ENCODE data around the gene TTLL11.
"Not testable (repeated sequence)": the region's sequence is repeated elsewhere in the genome, so short reads cannot be mapped to it uniquely, and the experiment has no call there.

The TTLL11 gene

DNA sequence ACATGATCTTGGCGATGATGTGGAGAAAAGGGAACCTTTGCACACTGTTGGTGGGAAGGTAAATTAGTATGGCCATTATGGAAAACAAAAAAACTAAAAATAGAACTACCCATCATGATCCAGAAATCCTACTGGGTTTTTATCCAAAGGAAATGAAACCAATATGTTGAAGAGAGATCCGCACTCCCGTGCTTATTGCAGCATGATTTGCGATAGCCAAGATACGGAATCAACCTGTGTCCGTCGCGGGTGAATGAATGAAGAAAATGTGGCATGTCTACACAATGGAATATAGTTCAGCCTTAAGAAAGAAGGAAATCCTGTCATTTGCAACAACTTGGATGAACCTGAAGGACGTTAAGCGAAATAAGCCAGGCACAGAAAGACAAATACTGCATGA, 84.5 kb downstream of the TTLL11 start:
- DNase-seq (ENCODE audit: extremely low read depth, insufficient read length), result no peak
- TF ChIP-seq, protein P1, sequence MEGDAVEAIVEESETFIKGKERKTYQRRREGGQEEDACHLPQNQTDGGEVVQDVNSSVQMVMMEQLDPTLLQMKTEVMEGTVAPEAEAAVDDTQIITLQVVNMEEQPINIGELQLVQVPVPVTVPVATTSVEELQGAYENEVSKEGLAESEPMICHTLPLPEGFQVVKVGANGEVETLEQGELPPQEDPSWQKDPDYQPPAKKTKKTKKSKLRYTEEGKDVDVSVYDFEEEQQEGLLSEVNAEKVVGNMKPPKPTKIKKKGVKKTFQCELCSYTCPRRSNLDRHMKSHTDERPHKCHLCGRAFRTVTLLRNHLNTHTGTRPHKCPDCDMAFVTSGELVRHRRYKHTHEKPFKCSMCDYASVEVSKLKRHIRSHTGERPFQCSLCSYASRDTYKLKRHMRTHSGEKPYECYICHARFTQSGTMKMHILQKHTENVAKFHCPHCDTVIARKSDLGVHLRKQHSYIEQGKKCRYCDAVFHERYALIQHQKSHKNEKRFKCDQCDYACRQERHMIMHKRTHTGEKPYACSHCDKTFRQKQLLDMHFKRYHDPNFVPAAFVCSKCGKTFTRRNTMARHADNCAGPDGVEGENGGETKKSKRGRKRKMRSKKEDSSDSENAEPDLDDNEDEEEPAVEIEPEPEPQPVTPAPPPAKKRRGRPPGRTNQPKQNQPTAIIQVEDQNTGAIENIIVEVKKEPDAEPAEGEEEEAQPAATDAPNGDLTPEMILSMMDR (IDR thresholded peaks at IDR 0.05; ENCODE audit: insufficient read depth, low read length, poor library complexity, severe bottlenecking), result no peak
- Histone ChIP-seq H3K4me3 (replicated peaks; ENCODE audit: low read depth, low read length) (no peak overlapping the region), H3K36me3 (ENCODE audit: control insufficient read depth, insufficient read depth, low read length) (no peaks in the 10 kb centered on the region), H3K27me3 (replicated peaks; ENCODE audit: control insufficient read depth, insufficient read depth, low read length) (no peaks in the 10 kb centered on the region)

DNA sequence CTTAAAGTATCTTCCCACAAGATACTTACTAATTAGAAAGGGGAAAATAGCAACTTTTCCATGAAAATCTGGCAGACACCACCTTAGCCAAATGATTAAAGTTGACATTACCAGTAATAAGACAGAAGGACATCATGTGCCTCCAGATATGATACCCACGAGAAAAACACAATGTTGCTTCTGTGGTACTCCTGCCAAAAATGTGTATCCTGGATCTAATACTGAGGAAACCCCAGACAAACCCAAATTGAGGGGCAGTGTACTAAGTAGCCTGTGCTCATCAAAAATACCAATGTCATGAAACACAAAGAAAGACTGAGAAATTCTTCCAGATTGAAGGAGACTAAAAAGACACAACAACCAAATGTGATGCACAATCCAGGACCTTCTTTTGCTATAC, 85.3 kb downstream of the TTLL11 start:
- Histone ChIP-seq H3K4me3 (replicated peaks; ENCODE audit: low read depth, low read length) (no peak overlapping the region), H3K27me3 (replicated peaks; ENCODE audit: control insufficient read depth, insufficient read depth, low read length) (no peaks in the 10 kb centered on the region), H3K36me3 (ENCODE audit: control insufficient read depth, insufficient read depth, low read length) (no peaks in the 10 kb centered on the region)
- DNase-seq (ENCODE audit: extremely low read depth, insufficient read length), result no peak
- TF ChIP-seq, protein P1 (IDR thresholded peaks at IDR 0.05; ENCODE audit: insufficient read depth, low read length, poor library complexity, severe bottlenecking), result no peak

DNA sequence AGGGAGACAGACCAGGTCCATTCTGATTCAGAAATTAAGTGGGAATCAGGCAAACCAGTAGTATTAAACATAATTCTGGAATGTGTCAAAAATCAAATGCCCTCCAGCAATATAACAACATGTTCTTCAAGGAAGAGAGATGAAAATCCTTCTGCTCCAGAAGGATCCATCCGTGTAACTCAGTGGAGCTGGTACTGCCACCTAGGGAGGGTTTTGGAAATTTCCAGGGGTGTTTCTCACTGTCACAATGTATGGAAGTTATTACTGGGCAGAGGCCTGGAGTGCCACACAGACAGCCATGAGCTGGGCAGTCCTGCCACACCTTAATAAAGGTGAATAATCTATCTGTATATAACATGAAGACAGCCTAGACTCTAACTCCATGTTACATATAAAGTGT, 87.5 kb downstream of the TTLL11 start:
- H3K4me3 ChIP-seq (replicated peaks; ENCODE audit: low read depth, low read length), result no peak overlapping the region
- TF ChIP-seq, protein P1 (IDR thresholded peaks at IDR 0.05; ENCODE audit: insufficient read depth, low read length, poor library complexity, severe bottlenecking), result no peak

DNA sequence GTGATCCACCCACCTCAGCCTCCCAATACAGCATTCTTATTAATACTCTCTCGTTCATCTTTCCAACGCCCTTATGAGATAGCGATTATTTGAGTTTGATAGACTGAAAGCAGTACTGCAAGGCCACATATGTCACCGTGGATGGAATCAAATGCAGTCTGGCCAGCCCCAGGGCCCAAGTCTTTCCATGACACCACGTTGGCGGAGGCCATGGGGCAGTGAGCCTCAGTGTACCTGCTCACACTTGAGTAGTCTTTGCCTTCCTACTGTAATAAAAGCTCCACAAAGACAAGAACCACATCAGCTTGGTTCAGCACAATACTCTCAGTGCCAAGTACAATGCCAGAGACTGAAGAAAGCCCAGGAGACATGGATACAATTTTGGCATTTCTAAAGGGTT, 88.5 kb downstream of the TTLL11 start:
- no peak overlapping the region for H3K4me3 ChIP-seq (replicated peaks; ENCODE audit: low read depth, low read length)

More for the DNA sequence above, 87.5 kb downstream of the TTLL11 start:
- no peak for DNase-seq (ENCODE audit: extremely low read depth, insufficient read length)
- Histone ChIP-seq H3K36me3 (ENCODE audit: control insufficient read depth, insufficient read depth, low read length) (no peaks in the 10 kb centered on the region), H3K27me3 (replicated peaks; ENCODE audit: control insufficient read depth, insufficient read depth, low read length) (no peaks in the 10 kb centered on the region)

DNA sequence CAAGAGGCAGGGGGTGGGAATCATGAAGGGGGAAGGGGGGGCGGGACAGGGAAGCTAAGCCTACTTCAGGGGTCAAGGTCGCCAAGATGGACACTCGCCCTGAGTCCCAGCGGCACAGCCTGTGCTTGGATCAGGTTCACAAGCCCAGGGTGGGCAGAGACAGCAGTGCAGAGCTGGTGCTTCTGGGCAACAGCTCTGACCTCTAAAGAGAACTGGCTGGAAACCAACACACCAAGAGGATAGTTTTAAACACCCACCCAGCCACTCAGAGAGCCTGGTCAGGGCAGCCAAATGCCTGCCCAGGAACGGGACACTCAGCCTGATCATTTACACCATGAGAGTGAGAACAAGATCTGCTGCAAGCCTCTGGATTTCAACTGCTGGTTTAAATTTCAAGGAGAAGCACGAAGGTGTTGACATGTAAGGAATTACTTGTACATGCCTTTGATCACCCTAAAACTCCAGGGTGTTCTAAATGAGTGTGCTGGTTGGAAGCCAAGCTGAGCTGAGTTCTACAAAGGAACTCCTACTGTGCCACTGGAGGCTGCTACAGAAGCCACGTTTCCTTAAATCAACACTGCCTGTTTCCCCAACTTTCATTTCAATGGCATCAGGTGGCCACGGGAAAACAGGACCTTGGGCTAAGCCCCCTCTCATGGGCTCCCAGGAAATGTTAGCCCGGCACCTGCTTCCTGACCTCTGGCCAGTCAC, 91.5 kb downstream of the TTLL11 start:
- Histone ChIP-seq H3K36me3 (ENCODE audit: control insufficient read depth, insufficient read depth, low read length) (no peaks in the 10 kb centered on the region), H3K27me3 (replicated peaks; ENCODE audit: control insufficient read depth, insufficient read depth, low read length) (no peaks in the 10 kb centered on the region), H3K4me3 (replicated peaks; ENCODE audit: low read depth, low read length) (no peak overlapping the region)
- TF ChIP-seq, protein P1 (IDR thresholded peaks at IDR 0.05; ENCODE audit: insufficient read depth, low read length, poor library complexity, severe bottlenecking), result no peak
- no peak for DNase-seq (ENCODE audit: extremely low read depth, insufficient read length)

More for the DNA sequence above, 88.5 kb downstream of the TTLL11 start:
- Histone ChIP-seq H3K27me3 (replicated peaks; ENCODE audit: control insufficient read depth, insufficient read depth, low read length) (no peaks in the 10 kb centered on the region), H3K36me3 (ENCODE audit: control insufficient read depth, insufficient read depth, low read length) (no peaks in the 10 kb centered on the region)
- DNase-seq (ENCODE audit: extremely low read depth, insufficient read length), result no peak
- TF ChIP-seq, protein P1 (IDR thresholded peaks at IDR 0.05; ENCODE audit: insufficient read depth, low read length, poor library complexity, severe bottlenecking), result no peak

DNA sequence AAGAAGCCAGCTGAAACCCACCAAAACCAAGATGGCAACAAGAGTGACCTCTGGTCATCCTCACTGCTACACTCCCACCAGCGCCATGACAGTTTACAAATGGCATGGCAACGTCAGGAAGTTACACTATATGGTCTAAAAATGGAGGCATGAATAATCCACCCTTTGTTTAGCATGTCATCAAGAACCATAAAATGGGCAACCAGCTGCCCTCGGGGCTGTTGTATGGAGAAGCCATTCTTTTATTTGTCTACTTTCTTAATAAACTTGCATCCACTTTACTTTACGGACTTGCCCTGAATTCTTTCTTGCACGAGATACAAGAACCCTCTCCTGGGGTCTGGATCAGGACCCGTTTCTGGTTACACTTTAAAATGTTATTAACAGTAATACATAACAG, 92.6 kb downstream of the TTLL11 start:
- H3K36me3 ChIP-seq (ENCODE audit: control insufficient read depth, insufficient read depth, low read length); H3K4me3 ChIP-seq (replicated peaks; ENCODE audit: low read depth, low read length); H3K27me3 ChIP-seq (replicated peaks; ENCODE audit: control insufficient read depth, insufficient read depth, low read length); DNase-seq (ENCODE audit: extremely low read depth, insufficient read length): not testable (repeated sequence)
